Vein endothelial cell (primary cell): ENCODE data around the gene KATNIP. TPM values are rescaled to one million over a fixed set of nuclear protein-coding genes. Genes with fewer than 3 reads are reported as not detected.

Experiments used
- total RNA-seq: library from RNA; depleted of rRNA; stranded (reverse); fragments of >200 nt; gene quantifications from 2 replicates; pipeline ENCODE4 v1.2.3, GENCODE V29; 2012

The KATNIP gene
- total RNA-seq = 24.5 and 27.8 TPM in 2 replicates

DNA sequence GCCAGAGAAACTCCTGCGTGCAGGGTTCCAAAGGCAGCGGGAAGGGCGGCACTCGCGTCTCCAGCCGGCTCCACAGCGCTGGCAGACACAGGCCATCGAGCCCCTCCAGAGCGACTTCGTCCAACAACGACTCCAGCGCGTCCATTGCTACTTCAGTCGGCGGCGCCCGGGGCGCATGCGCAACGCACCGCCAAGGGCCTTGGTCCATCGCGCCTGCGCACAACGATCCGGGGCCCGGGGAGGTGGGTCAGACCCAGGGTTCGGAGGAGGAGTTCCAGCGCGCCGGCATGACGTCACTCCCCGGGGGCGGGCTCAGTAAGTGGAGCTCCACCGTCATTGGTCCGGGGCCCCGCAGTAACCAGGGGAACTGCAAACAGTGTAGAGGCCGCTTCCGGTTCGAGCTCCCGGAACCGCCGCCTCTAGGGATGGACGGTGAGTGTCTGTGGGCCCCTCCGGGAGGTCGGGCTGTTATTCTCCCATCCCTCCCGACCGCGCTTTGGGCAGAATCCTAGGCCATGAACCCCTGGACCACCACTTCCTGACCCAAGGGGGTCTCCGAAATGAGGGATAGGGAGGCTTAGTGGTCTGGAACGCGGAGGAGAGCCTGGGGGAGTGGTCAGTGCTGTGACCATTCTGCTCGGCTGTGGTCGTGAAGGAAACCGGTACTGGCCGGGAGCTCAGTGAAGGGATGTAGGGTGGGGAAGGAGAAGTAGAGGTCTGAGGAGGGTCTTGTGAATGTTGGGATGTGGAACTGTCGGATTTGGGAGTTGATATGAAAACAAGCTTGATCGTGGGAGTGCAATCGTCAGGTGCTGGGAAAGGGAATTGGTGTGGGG lies at the start of gene KATNIP, which contains the start of gene GTF3C1:
KATNIP (plus strand) TSS at position 399 of the 836 bp plus-strand sequence; CDS start at position 426, 27 bp downstream.
GTF3C1 (minus strand) TSS at position 168 of the 836 bp plus-strand sequence; CDS start at position 145, 23 bp downstream.

Other genes with a start within 250 kb of the KATNIP start
- 40.6 and 47.0 TPM in 2 replicates for gene IL4R, start 236.2 kb upstream of the KATNIP start, total RNA-seq
- 0.29 and 0.33 TPM in 2 replicates for gene IL21R, start 148.0 kb upstream of the KATNIP start, total RNA-seq
- gene GTF3C1, start 231 bp upstream of the KATNIP start, total RNA-seq = 80.5 and 84.9 TPM in 2 replicates